Measurements from ENCODE around the gene DNAJA1.

DNA sequence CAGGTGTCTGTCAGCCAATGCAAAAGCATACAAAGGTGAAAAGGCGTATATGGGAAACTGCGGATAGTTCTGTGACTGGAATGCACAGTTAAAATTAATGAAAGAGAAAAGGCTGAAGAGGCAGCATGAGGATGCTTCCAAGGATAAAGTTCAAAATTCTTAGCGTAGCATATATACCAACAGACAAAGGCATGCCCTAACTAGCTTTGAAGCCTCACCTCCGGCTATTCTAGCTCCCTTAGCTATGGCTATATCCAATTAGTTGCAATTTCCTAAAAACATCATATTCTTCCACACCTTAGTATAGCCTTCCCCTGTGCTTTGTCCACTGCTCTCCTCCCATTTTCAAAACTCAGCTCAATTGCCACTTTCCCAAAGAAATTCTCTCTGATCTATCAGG, 1.4 kb upstream of the DNAJA1 start:
- TF ChIP-seq, protein P1, sequence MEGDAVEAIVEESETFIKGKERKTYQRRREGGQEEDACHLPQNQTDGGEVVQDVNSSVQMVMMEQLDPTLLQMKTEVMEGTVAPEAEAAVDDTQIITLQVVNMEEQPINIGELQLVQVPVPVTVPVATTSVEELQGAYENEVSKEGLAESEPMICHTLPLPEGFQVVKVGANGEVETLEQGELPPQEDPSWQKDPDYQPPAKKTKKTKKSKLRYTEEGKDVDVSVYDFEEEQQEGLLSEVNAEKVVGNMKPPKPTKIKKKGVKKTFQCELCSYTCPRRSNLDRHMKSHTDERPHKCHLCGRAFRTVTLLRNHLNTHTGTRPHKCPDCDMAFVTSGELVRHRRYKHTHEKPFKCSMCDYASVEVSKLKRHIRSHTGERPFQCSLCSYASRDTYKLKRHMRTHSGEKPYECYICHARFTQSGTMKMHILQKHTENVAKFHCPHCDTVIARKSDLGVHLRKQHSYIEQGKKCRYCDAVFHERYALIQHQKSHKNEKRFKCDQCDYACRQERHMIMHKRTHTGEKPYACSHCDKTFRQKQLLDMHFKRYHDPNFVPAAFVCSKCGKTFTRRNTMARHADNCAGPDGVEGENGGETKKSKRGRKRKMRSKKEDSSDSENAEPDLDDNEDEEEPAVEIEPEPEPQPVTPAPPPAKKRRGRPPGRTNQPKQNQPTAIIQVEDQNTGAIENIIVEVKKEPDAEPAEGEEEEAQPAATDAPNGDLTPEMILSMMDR (conservative IDR thresholded peaks at IDR 0.05; ENCODE audit: low read length), result no peak
- no peak for TF ChIP-seq EZH2phosphoT487 (IDR thresholded peaks at IDR 0.05; ENCODE audit: borderline replicate concordance)

Data from Loucy (cell line).